Gastroesophageal sphincter (tissue), 4 donors: ENCODE data around the gene AFDN. TPM values are rescaled to one million over a fixed set of nuclear protein-coding genes. Genes with fewer than 3 reads are reported as not detected.

Experiments used
- ATAC-seq: fragments of 150-250 bp; one replicate; pipeline ENCODE4 v1.9.1; 2016; ENCODE audit warnings: mild to moderate bottlenecking, moderate library complexity
- H3K27ac ChIP-seq, 4 donors: fragments of 200-600 bp; sonication (generic) in 3 of 4; 1 replicate in 3 of 4; 2 replicates in 1 of 4; pipeline ENCODE4 v1.5.1; 2016 to 2019
- H3K27me3 ChIP-seq: fragments of 200-600 bp; sonication (generic); one replicate; pipeline ENCODE4 v1.5.1; 2019
- H3K36me3 ChIP-seq, 2 donors: fragments of 200-600 bp; sonication (generic); one replicate each; pipeline ENCODE4 v1.5.1; 2019; ENCODE audit warnings: control low read depth in 1 of 2
- H3K4me1 ChIP-seq, 3 donors: fragments of 200-600 bp; sonication (generic); 1 replicate in 2 of 3; 2 replicates in 1 of 3; pipeline ENCODE4 v1.5.1; 2016 to 2019; ENCODE audit warnings: control low read depth in 2 of 3
- H3K4me3 ChIP-seq, 2 donors: fragments of 200-600 bp; sonication (generic); one replicate each; pipeline ENCODE4 v1.5.1; 2019; ENCODE audit warnings: mild to moderate bottlenecking in 1 of 2, moderate library complexity in 1 of 2
- H3K9me3 ChIP-seq, 3 donors: fragments of 200-600 bp; sonication (generic); one replicate each; pipeline ENCODE4 v1.5.1; 2017 to 2019; ENCODE audit warnings: control low read depth in 2 of 3
- EP300 ChIP-seq: sonication (generic); formaldehyde crosslinking; IDR thresholded peaks from one replicate; pipeline ENCODE4 v1.6.1; 2017; ENCODE audit warnings: antibody characterized with exemption, mild to moderate bottlenecking
- POLR2A ChIP-seq, 2 donors: fragments of 450-650 bp; IDR thresholded peaks; one replicate each; pipeline ENCODE4 v1.6.1; 2017; ENCODE audit warnings: antibody characterized with exemption in 2 of 2, mild to moderate bottlenecking in 2 of 2, moderate library complexity in 1 of 2
- POLR2AphosphoS5 ChIP-seq: sonication (generic); formaldehyde crosslinking; IDR thresholded peaks from one replicate; pipeline ENCODE4 v1.6.1; 2017; ENCODE audit warnings: antibody characterized with exemption
- WGBS, 2 donors: methylation state at CpG; one replicate each; pipeline ENCODE4 v1.1.5; 2018; ENCODE audit warnings: low coverage in 1 of 2; 5-methylcytosine and 5-hydroxymethylcytosine counted together
- total RNA-seq, 4 donors: library from RNA; depleted of rRNA; stranded (reverse); fragments of >200 nt; gene quantifications; one replicate each; pipeline ENCODE4 v1.1.0, GENCODE V29; 2016
- TF ChIP-seq, protein P1 (sequence below), 4 experiments: fragments of 200-600 bp in 2 of 4; fragments of 450-650 bp in 2 of 4; sonication (generic) in 1 of 4; IDR thresholded peaks; one replicate each; pipeline ENCODE4 v1.5.1; 2017 to 2019; ENCODE audit warnings: antibody characterized with exemption in 4 of 4, mild to moderate bottlenecking in 2 of 4, moderate library complexity in 2 of 4

AFDN gene
- total RNA-seq, 4 donors from 2014 or later, result 60.7 to 98.4 (median 79.7) TPM

DNA sequence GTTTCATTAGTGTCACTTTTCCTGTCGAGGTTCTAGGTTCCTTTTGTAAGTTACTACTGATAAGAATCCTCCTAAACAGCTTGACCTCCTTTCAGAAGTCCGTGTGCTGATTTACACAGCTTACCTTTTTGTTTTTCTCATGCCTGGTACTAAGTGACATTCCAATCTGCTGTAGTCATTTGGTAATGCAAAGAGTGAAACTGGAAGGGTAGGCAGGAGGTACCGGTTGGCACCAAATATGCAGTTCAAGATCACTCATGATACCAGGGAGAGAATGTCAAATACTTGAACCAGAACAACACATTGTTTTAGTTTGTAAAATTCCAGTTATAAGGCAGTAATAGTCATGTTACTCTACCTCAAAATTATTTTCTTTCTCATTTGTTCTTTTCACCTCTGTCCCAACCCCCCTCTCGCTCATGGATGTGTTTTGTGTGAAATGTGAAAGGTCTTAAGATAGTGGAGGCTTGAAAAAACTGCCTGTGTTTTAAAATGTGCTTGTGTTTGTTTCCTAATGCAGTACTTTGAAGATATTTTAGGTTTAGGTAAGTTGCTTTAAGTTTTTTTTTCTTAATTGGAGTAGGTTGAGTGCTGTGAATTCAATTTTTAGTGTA lies 23.2 kb downstream of the AFDN start:
- TF ChIP-seq POLR2AphosphoS5, result no peak
- TF ChIP-seq, protein P1, sequence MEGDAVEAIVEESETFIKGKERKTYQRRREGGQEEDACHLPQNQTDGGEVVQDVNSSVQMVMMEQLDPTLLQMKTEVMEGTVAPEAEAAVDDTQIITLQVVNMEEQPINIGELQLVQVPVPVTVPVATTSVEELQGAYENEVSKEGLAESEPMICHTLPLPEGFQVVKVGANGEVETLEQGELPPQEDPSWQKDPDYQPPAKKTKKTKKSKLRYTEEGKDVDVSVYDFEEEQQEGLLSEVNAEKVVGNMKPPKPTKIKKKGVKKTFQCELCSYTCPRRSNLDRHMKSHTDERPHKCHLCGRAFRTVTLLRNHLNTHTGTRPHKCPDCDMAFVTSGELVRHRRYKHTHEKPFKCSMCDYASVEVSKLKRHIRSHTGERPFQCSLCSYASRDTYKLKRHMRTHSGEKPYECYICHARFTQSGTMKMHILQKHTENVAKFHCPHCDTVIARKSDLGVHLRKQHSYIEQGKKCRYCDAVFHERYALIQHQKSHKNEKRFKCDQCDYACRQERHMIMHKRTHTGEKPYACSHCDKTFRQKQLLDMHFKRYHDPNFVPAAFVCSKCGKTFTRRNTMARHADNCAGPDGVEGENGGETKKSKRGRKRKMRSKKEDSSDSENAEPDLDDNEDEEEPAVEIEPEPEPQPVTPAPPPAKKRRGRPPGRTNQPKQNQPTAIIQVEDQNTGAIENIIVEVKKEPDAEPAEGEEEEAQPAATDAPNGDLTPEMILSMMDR (IDR thresholded peaks at IDR 0.05), result no peak
- no peak for TF ChIP-seq EP300
- TF ChIP-seq POLR2A (IDR thresholded peaks at IDR 0.05), result no peak
- no peaks in the 10 kb centered on the region for H3K36me3 ChIP-seq

GRCh38 chr6:167850782-167851181 lies 24.1 kb downstream of the AFDN start:
- Histone ChIP-seq H3K4me1 (peaks cover 0 to 48% (median 6%) of the 10 kb centered on the region in 3 donors), H3K4me3 (no peak overlapping the region), H3K27me3 (no peaks in the 10 kb centered on the region), H3K36me3 (no peaks in the 10 kb centered on the region), H3K9me3 (no peaks in the 10 kb centered on the region), H3K27ac (no peak overlapping the region)
- 78 to 91% methylated on average over 4 to 6 of the region's 6 CpGs for WGBS, 2 donors
- TF ChIP-seq POLR2AphosphoS5 (no peak), POLR2A (IDR thresholded peaks at IDR 0.05) (no peak), EP300 (no peak)
- TF ChIP-seq, protein P1 (IDR thresholded peaks at IDR 0.05), result no peak
- ATAC-seq, result no peak

More for the DNA sequence above, 23.2 kb downstream of the AFDN start:
- Histone ChIP-seq H3K9me3 (no peaks in the 10 kb centered on the region), H3K4me1 (peaks cover 0 to 39% (median 3%) of the 10 kb centered on the region in 3 donors), H3K27me3 (no peaks in the 10 kb centered on the region), H3K27ac (no peak overlapping the region), H3K4me3 (no peak overlapping the region)
- WGBS, 2 donors, result 51 to 63% methylated on average over 3 to 4 of the region's 4 CpGs
- ATAC-seq, result no peak

DNA sequence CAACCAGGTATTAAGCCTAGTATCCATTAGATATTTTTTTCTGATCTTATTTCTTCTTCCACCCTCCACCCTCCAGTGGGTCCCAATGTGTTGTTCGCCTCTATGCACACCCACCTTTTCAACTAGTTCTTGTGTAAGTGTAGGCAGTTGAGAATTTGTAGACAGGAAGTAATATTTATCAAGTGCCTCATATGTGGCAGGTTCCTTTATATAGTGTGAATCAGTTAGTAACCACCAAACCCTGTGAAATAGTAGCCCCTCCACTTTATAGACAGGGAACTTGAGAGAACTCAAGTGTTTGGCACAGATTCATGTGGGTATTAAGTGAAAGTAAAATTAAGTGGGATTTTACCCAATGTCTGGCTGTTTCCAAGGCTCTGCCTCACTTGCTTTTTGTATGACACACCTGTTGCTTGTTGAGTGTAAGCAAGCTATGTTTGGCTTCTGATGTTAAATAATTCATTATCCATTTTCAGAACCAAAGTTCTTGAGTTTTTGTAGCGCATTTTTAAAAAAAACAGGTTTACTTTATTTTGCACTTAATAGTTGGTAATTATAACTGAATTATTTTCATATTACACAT lies 24.8 kb downstream of the AFDN start:
- Histone ChIP-seq H3K36me3 (no peaks in the 10 kb centered on the region), H3K4me1 (peaks cover 0 to 54% (median 6%) of the 10 kb centered on the region in 3 donors), H3K4me3 (no peak overlapping the region), H3K27me3 (no peaks in the 10 kb centered on the region), H3K9me3 (no peaks in the 10 kb centered on the region), H3K27ac (no peak overlapping the region)
- no peak for ATAC-seq
- WGBS, 2 donors, result 90 to 98% methylated on average over 2 of the region's 2 CpGs
- no peak for TF ChIP-seq POLR2A (IDR thresholded peaks at IDR 0.05)
- TF ChIP-seq, protein P1 (IDR thresholded peaks at IDR 0.05), result no peak
- TF ChIP-seq POLR2AphosphoS5, result no peak
- TF ChIP-seq EP300, result no peak

- peak; percentile 85 for ATAC-seq
- no peak for TF ChIP-seq POLR2A (IDR thresholded peaks at IDR 0.05)
- TF ChIP-seq, protein P1 (IDR thresholded peaks at IDR 0.05), result no peak
- TF ChIP-seq EP300, result no peak
- TF ChIP-seq POLR2AphosphoS5, result peak; percentile 79
- Histone ChIP-seq H3K27me3 (no peaks in the 10 kb centered on the region), H3K4me3 (no peak overlapping the region), H3K36me3 (no peaks in the 10 kb centered on the region), H3K4me1 (peaks cover 0 to 72% (median 4%) of the 10 kb centered on the region in 3 donors), H3K27ac (peak overlapping the region; percentile 53 to 71 (median 62)), H3K9me3 (no peaks in the 10 kb centered on the region)
- 31 to 40% methylated on average over 6 of the region's 6 CpGs for WGBS, 2 donors
These were observed 29.2 kb downstream of the AFDN start for GRCh38 chr6:167855825-167856425.
